ENCODE results near the gene SMCP. TPM values are rescaled to one million over a fixed set of nuclear protein-coding genes. Genes with fewer than 3 reads are reported as not detected.

Gene SMCP
- total RNA-seq, 1 donor from 2014 or later = not detected

DNA sequence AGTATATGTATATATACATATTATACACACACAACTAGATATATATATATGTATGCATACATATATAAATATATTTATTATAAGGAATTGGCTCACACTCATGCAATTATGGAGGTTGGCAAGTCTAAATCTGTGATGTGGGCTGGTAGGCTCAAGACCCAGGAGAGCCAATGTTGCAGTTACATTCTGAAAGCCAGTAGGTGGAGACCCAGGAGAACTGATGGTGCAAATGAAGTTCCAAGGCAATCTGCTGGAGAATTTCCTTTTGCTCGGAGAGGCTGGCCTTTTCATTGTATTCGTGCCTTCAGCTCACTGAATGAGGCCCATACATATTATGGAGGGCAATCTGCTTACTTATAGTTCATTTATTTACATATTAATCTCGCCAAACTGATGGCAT, 39.7 kb downstream of the SMCP start:
- Mint-ChIP-seq H3K36me3 (ENCODE audit: unreplicated experiment) (no peaks in the 10 kb centered on the region), H3K4me3 (ENCODE audit: unreplicated experiment) (no peak overlapping the region), H3K27me3 (ENCODE audit: unreplicated experiment) (peaks cover 1% of the 10 kb centered on the region), H3K4me1 (ENCODE audit: low read depth, unreplicated experiment) (no peaks in the 10 kb centered on the region), H3K27ac (ENCODE audit: unreplicated experiment) (no peak overlapping the region), H3K9me3 (ENCODE audit: unreplicated experiment) (no peaks in the 10 kb centered on the region)
- TF ChIP-seq, protein P1, sequence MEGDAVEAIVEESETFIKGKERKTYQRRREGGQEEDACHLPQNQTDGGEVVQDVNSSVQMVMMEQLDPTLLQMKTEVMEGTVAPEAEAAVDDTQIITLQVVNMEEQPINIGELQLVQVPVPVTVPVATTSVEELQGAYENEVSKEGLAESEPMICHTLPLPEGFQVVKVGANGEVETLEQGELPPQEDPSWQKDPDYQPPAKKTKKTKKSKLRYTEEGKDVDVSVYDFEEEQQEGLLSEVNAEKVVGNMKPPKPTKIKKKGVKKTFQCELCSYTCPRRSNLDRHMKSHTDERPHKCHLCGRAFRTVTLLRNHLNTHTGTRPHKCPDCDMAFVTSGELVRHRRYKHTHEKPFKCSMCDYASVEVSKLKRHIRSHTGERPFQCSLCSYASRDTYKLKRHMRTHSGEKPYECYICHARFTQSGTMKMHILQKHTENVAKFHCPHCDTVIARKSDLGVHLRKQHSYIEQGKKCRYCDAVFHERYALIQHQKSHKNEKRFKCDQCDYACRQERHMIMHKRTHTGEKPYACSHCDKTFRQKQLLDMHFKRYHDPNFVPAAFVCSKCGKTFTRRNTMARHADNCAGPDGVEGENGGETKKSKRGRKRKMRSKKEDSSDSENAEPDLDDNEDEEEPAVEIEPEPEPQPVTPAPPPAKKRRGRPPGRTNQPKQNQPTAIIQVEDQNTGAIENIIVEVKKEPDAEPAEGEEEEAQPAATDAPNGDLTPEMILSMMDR (IDR thresholded peaks at IDR 0.05; ENCODE audit: partially characterized antibody, unreplicated experiment) = no peak
- no peak for DNase-seq

DNA sequence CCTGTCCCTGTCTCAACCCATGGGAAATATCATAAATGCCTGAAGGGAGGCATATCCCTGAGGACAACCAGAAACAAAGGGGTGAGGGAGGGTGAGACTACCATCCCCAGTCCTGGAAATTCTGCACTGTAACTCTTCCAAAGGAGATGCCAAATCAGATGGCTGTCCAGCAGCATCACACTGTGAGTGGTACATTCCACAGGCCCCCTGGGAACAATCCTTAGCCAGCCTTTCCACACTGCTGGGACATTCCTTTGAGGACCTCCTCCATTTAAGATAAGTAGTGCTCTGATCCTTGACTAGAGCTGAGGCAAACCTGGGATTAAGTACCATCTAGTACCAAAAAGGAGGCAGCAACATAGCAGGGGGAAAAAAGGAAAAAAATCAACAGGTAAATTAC, 40.9 kb downstream of the SMCP start:
- Mint-ChIP-seq H3K4me1 (ENCODE audit: low read depth, unreplicated experiment) (no peaks in the 10 kb centered on the region), H3K36me3 (ENCODE audit: unreplicated experiment) (no peaks in the 10 kb centered on the region), H3K4me3 (ENCODE audit: unreplicated experiment) (no peak overlapping the region), H3K27me3 (ENCODE audit: unreplicated experiment) (no peaks in the 10 kb centered on the region), H3K9me3 (ENCODE audit: unreplicated experiment) (no peaks in the 10 kb centered on the region), H3K27ac (ENCODE audit: unreplicated experiment) (no peak overlapping the region)
- DNase-seq = no peak
- TF ChIP-seq, protein P1 (IDR thresholded peaks at IDR 0.05; ENCODE audit: partially characterized antibody, unreplicated experiment) = no peak

DNA sequence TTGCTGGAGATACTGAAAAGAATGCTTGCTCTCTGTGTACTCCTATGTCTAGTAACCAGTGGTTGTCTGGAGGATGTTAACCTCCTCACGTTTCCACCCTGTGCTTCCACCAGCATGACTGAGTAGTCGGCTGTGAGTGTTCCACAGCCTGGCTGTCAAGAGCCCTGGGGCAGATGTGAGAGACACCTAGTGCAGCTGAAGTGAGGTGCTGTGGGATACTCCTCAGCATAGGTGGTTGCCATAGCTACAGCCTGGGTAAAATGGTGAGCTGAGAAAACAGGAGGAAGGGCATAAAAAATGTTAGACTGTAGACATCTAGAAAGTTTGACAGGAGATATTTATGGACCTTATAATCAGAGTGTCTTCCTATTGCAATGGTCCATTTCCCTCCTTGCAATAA, 46.1 kb downstream of the SMCP start:
- Mint-ChIP-seq H3K4me3 (ENCODE audit: unreplicated experiment) (no peak overlapping the region), H3K27me3 (ENCODE audit: unreplicated experiment) (no peaks in the 10 kb centered on the region), H3K36me3 (ENCODE audit: unreplicated experiment) (no peaks in the 10 kb centered on the region), H3K9me3 (ENCODE audit: unreplicated experiment) (no peaks in the 10 kb centered on the region), H3K4me1 (ENCODE audit: low read depth, unreplicated experiment) (no peaks in the 10 kb centered on the region), H3K27ac (ENCODE audit: unreplicated experiment) (no peak overlapping the region)
- TF ChIP-seq, protein P1 (IDR thresholded peaks at IDR 0.05; ENCODE audit: partially characterized antibody, unreplicated experiment) = no peak
- no peak for DNase-seq

DNA sequence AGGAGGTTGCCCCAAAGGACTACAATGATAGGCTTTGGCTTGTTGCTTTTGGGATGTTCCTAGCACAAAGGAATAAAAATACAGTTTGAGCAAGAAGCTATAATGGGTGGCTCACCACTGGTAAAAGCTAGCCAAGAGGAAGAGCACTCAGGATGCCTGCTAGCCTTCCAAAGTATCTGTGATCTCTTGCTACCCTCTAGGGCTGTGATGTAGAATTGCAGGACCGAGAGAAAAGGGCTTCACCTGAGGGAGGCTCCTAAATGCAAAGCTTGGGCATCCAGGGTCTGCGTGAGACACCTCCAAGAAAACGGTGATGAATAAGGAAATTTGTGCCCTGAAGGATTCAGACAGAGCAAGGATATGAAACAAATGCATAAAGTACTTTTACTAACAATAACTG, 48.0 kb downstream of the SMCP start:
- Mint-ChIP-seq H3K4me1 (ENCODE audit: low read depth, unreplicated experiment) (no peaks in the 10 kb centered on the region), H3K4me3 (ENCODE audit: unreplicated experiment) (no peak overlapping the region), H3K36me3 (ENCODE audit: unreplicated experiment) (no peaks in the 10 kb centered on the region), H3K27ac (ENCODE audit: unreplicated experiment) (no peak overlapping the region), H3K27me3 (ENCODE audit: unreplicated experiment) (no peaks in the 10 kb centered on the region), H3K9me3 (ENCODE audit: unreplicated experiment) (no peaks in the 10 kb centered on the region)
- DNase-seq = no peak
- TF ChIP-seq, protein P1 (IDR thresholded peaks at IDR 0.05; ENCODE audit: partially characterized antibody, unreplicated experiment) = no peak

DNA sequence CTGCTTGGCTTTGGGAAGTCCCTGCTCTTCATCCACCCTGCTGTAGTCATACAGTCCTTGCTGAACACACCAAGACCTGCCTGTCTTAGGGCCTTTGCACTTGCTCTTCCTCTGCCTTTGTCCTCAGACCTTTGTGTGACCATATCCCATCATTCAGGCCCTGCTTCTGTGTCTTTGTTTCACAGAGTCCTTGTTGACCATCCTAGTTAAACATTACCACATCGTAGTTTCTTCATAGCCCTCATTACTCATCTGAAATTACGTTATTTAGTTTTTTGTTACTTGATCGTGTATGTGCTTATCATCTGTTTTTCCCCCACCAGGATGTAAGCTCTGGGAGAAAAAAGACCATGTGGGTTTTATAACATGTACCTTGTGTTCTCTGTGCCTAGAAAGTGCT, 50.5 kb downstream of the SMCP start:
- H3K27me3 Mint-ChIP-seq (ENCODE audit: unreplicated experiment) = no peaks in the 10 kb centered on the region
- TF ChIP-seq, protein P1 (IDR thresholded peaks at IDR 0.05; ENCODE audit: partially characterized antibody, unreplicated experiment) = no peak
- DNase-seq = no peak
- H3K4me1 Mint-ChIP-seq (ENCODE audit: low read depth, unreplicated experiment) = no peaks in the 10 kb centered on the region
- no peak overlapping the region for H3K4me3 Mint-ChIP-seq (ENCODE audit: unreplicated experiment)
- no peaks in the 10 kb centered on the region for H3K36me3 Mint-ChIP-seq (ENCODE audit: unreplicated experiment)
- no peaks in the 10 kb centered on the region for H3K9me3 Mint-ChIP-seq (ENCODE audit: unreplicated experiment)
- H3K27ac Mint-ChIP-seq (ENCODE audit: unreplicated experiment) = no peak overlapping the region
